ENCODE measurements around the gene SLC8A2.

Gene SLC8A2

GRCh38 chr19:47471733-47472457, at the start of gene SLC8A2:
Gene SLC8A2, minus strand, starts transcription at chr19:47471893. Its CDS starts 5,490 bp downstream, at chr19:47466403.
- peak; percentile 57 to 85 for DNase-seq (ENCODE audit: low read depth in 2 of 2)
- H3K4me3 ChIP-seq (replicated peaks in 1 of 2; ENCODE audit: low read depth in 2 of 2, low read length in 2 of 2), result no peak within 1 kb of the TSS
- no peak for TF ChIP-seq CTCF (IDR thresholded peaks at IDR 0.05; ENCODE audit: low read depth, low read length)

GRCh38 chr19:47520839-47521238, 49.1 kb upstream of the SLC8A2 start:
- DNase-seq (ENCODE audit: low read depth in 2 of 2), result no peak
- H3K4me3 ChIP-seq (replicated peaks in 1 of 2; ENCODE audit: low read depth in 2 of 2, low read length in 2 of 2), result no peak overlapping the region
- TF ChIP-seq CTCF (IDR thresholded peaks at IDR 0.05; ENCODE audit: low read depth, low read length), result no peak

- no peak overlapping the region for H3K4me3 ChIP-seq (replicated peaks in 1 of 2; ENCODE audit: low read depth in 2 of 2, low read length in 2 of 2)
Observed at GRCh38 chr19:47520343-47520806, 48.7 kb upstream of the SLC8A2 start.

GRCh38 chr19:47518854-47519253, 47.2 kb upstream of the SLC8A2 start:
- TF ChIP-seq CTCF (IDR thresholded peaks at IDR 0.05; ENCODE audit: low read depth, low read length), result no peak
- H3K4me3 ChIP-seq (replicated peaks in 1 of 2; ENCODE audit: low read depth in 2 of 2, low read length in 2 of 2), result no peak overlapping the region
- DNase-seq (ENCODE audit: low read depth in 2 of 2), result no peak

More at GRCh38 chr19:47520343-47520806, 48.7 kb upstream of the SLC8A2 start:
- no peak for TF ChIP-seq CTCF (IDR thresholded peaks at IDR 0.05; ENCODE audit: low read depth, low read length)
- no peak for DNase-seq (ENCODE audit: low read depth in 2 of 2)

GRCh38 chr19:47518139-47518538, 46.4 kb upstream of the SLC8A2 start:
- TF ChIP-seq CTCF (IDR thresholded peaks at IDR 0.05; ENCODE audit: low read depth, low read length), result no peak
- H3K4me3 ChIP-seq (replicated peaks in 1 of 2; ENCODE audit: low read depth in 2 of 2, low read length in 2 of 2), result no peak overlapping the region
- DNase-seq (ENCODE audit: low read depth in 2 of 2), result no peak

- TF ChIP-seq CTCF (IDR thresholded peaks at IDR 0.05; ENCODE audit: low read depth, low read length), result no peak
- peak; percentile 100 for DNase-seq (ENCODE audit: low read depth in 2 of 2)
- peak within 1 kb of the TSS; percentile 100 for H3K4me3 ChIP-seq (replicated peaks in 1 of 2; ENCODE audit: low read depth in 2 of 2, low read length in 2 of 2)
Observed at GRCh38 chr19:47514869-47515588, 43.3 kb upstream of the SLC8A2 start, which contains the start of gene NAPA. Gene NAPA, minus strand, starts transcription at chr19:47515063. Its CDS starts 123 bp downstream, at chr19:47514940.

All from cardiac fibroblast (primary cell).